Inflammatory macrophage (primary cell): ENCODE measurements around the gene SEC16B.
"Not testable (repeated sequence)": the region's sequence is repeated elsewhere in the genome, so short reads cannot be mapped to it uniquely, and the experiment has no call there.

Experiments
- DNase-seq, 2 donors: peaks; one replicate each; pipeline ENCODE4 v3.0.0-alpha.2; 2020 to 2022
- total RNA-seq, 18 experiments: gene quantifications; one replicate each; lab custom pipeline; 2026; ENCODE audit warnings: mixed read lengths in 6 of 18, inconsistent platforms in 2 of 18; lab: John Stamatoyannopoulos, UW

SEC16B gene, protein sequence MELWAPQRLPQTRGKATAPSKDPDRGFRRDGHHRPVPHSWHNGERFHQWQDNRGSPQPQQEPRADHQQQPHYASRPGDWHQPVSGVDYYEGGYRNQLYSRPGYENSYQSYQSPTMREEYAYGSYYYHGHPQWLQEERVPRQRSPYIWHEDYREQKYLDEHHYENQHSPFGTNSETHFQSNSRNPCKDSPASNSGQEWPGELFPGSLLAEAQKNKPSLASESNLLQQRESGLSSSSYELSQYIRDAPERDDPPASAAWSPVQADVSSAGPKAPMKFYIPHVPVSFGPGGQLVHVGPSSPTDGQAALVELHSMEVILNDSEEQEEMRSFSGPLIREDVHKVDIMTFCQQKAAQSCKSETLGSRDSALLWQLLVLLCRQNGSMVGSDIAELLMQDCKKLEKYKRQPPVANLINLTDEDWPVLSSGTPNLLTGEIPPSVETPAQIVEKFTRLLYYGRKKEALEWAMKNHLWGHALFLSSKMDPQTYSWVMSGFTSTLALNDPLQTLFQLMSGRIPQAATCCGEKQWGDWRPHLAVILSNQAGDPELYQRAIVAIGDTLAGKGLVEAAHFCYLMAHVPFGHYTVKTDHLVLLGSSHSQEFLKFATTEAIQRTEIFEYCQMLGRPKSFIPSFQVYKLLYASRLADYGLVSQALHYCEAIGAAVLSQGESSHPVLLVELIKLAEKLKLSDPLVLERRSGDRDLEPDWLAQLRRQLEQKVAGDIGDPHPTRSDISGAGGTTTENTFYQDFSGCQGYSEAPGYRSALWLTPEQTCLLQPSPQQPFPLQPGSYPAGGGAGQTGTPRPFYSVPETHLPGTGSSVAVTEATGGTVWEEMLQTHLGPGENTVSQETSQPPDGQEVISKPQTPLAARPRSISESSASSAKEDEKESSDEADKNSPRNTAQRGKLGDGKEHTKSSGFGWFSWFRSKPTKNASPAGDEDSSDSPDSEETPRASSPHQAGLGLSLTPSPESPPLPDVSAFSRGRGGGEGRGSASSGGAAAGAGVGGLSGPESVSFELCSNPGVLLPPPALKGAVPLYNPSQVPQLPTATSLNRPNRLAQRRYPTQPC
- 0 to 0.65 (median 0.07) reads per million in 18 experiments for total RNA-seq

DNA sequence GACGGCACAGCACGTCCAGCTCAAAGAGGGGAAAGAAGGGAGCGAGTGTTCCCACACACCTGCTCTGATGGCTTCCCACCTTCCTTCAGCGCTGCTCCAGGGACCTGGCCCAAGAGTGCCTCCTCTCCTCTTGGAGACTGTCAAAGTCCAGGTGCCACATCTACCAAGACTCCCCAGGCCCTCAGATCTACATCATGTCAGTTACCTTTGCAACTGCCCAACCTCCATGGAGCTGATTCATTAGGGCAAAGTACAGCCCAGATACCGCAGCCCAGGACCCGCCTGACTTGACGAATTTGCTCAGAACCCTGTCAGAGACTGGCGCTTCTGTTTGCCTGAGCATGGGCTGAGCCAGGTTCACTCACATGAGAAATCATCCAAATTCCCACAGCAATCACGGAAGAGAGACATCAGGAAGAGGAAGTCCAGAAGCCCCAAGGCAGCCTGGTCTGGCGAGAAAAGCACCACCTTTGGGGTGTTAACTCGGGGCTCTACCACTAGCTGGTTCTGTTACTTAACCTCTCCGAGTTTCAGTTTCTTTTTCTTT, at the start of gene SEC16B:
SEC16B (minus strand) TSS at position 234 of the 547 bp plus-strand sequence. CDS start 2,077 bp downstream, outside the sequence.
- DNase-seq: no peak

DNA sequence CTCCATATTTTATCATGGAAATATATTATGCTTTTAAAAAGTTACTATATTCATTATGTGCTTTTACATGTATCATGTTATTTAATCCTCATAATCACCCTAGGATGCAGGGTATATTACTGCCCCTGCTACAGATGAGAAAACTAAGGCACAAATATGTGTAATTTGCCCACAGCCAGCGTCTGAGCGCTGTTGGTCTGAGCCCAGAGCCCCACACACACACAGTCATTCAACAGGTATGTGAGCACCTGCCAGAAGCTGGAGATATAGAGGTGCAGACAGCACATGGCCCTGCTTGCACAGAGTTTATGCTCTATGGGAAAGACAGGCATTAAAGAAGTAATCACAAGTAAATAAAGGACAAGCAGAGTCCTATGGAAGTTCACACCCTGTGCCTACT, 49.8 kb upstream of the SEC16B start:
- DNase-seq: no peak

DNA sequence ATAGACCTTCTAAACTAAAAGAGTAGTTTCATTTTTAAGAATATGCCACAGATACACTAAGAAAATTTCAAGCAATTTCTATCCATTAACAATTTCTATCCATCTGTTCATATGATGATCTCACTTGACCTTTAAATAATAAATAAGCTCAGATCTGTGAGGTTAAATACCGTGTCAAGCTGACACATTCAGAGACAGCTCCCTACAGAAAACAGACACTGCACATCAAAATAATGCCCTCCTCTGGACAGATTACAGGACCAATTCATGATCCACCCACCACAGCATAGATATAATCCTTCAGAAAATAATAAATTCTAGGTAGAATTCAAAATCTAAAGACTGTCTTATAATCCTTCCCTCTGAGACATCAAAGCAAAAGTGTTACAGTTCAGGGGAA, 49.4 kb upstream of the SEC16B start:
- DNase-seq: no peak

DNA sequence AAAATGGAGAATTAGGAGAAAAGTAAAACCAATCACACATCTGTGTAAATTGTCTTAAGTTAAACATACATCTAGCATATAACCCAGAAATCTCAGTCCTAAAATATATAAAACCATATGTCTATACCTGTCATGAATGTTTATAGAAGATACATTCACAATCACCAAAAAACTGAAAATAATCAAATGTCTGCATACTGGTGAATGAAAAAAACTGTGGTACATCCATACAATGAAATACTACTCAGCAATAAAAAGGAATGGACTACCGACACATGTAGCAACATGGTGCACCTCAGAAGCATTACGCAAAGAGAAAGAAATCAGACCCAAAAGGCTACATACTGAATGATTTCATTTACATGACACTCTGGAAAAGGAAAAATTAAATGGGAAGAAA, 47.7 kb upstream of the SEC16B start:
- DNase-seq: no peak

DNA sequence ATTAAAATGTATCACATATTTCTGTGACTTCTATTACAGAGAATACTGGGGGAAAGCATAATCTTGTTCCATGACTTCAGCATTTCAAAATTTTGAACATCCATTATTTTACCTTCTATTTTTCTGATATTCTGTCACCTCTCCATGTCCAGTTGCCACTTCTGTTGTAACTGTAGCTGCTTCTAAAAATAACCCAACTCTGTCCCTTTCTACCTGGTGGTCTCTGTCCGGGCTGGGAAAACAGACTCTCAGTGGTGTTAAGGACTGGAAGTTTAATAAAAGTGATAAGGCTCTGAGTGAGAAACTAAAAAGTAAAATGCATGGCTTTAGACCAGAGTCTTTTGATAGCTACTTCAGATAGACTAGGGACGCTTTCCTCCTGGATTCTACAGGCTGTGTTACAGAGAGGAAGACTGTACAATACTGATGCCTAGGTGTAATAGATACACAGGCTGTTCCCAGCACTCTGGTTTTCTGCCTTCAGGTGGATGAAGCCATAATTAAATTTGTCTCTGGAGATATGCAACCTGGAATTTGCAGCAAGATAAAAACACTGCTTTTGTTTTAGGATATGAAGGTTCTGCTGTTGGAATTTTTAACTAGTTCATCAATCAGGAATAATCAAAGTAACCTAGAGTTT, 42.1 kb upstream of the SEC16B start:
- no peak for DNase-seq

DNA sequence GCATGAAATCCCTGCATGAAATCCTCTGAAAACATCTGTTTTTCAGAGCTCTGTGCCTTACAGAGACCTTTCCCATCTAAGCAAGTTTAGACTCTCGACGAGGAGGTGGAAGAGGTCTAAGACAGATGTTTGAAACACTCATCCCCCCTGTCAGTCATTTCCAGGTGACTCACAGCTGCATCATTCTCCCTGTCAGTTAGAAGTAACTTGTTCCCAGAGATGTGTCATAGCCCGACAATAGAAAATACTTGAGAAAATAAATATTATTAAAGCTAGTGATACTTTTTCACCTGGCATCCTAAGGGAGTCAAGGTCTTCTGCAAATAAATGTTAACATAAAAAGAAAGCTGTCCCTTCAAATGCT, 41.6 kb upstream of the SEC16B start:
- no peak for DNase-seq

DNA sequence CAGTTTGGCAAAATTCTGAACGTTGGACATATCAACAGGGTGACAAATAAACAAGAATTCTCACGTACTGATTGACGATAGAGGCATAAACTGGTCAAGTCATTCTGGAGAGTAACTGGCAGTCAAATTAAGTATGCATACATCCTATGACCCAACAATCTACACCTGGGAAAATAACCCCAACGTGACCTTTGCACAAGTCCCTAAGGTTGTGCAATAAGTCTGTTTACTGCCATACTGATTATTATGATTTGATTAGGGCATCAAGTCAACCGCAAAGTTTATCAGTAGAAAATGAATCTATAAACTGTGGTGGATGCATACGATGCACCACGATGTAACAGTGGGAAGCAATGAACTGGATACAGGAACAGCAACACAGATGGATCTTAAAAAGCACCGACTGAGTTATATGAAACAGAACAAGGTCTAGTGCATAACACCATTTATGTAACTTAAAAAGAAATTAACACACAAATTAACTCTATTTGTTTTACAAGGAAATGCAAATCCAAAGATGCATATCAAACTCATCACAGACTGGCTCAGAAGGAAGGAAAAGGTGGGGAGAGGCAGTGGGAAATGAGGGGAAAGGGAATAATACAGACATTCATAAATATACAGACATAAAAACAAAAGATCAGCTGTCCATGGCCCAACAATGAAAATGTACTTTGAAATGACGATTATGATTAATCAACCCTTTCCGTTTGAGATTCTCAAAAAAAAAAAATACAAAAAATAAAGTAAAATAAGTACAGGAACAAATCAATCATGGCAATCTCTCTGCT, 41.0 kb upstream of the SEC16B start:
- no peak for DNase-seq

DNA sequence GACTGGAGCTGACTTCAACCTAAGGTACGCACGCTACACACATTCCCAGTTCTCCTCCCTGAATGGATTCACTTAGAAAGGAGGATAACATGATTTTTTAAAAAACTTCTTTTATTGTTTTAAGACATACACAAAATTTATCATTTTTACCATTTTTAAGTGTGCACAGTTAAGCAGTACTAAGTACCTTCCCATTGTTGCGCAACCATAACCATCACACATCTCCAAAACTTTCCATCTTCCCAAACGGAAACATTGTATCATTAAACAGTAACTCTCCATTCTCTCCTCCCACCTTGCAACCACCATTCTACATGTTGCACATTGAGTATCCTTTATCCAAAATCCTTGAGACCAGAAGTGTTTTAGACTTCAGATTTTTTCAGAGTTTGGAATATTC, 36.2 kb upstream of the SEC16B start:
- DNase-seq: no peak

DNA sequence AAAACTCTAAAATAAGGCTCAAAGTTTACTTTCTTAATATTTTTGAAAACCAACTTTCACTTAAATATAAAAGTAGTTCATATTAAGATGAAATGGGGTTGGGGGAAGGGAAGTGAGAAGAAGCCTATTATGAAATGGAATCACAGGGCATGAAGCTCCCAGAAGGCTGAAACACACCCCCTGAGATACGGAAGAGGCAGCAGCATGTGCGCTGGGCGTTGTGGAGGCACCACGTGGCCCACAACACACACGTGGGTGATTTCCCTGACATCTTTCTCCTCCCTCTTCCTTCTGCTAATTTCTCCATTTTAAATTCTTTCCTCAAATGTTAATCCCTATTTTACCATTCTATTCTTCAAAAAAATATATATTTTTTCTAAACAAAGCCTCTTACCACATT, 35.6 kb upstream of the SEC16B start:
- DNase-seq: peak in 1 of 2 donors; percentile 40

DNA sequence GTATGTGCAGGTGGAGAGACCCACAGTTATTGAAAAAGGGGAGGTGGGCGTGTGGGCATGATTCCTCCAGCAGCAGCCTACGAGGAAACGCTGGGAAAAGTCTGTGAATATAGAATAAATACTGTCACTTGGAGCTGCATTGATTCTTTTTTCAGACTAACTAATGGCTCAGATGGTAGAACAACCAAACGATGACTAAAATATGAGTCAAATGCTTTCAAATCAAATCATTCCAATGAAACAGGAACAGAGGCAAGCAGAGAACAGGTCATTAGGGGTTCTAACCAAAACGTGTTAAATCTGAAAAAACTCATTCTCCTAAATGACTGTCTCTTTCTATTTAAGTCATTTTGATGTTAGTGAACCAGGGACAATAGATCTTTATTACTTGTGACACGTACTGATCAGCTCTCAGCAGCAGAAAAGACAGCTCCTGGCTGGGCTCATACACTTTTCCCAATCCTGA, 35.1 kb upstream of the SEC16B start:
- no peak for DNase-seq

DNA sequence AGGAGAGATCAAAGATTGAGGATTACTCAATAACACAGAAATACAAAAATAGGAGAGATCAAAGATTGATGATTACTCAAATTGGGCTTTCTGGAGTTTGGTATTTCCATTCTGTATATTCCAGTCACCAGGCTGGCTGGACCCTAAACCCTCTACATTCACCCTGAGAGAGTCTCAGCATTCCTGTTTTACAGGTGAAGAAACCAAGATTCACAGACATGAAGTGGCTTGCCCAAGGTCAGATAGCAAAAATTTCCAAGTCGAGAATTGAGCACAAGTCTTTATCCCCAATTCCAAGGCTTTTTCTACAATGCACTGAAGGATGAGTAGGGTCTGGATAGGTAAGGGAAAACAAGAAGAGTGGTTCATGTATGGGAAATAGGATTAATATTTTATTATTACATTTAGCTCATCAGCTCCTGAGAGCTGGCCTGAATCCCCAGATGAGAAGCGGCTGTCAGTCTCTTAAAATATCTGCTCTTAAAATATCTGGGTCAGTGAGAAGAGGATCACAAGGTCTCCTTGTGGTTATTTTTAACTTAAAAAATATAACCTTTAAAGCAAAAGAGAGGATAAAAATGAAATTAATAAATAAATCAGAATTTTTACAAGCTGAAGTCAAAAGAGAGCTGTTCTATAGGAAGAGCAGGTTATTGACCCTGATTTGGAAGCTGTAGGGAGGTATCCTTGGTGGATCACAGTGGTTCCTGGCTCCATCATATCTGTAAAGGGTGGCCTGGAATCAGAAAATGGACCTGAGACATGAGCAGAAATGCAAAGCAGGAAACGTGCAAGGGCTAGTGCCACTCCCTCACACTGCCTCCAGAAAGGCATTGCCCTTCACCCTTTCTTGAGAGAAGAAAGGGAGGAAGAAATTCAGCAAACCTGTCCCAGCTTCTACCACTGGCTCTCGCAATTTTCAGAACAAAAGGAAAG, 29.1 kb upstream of the SEC16B start:
- no peak for DNase-seq

DNA sequence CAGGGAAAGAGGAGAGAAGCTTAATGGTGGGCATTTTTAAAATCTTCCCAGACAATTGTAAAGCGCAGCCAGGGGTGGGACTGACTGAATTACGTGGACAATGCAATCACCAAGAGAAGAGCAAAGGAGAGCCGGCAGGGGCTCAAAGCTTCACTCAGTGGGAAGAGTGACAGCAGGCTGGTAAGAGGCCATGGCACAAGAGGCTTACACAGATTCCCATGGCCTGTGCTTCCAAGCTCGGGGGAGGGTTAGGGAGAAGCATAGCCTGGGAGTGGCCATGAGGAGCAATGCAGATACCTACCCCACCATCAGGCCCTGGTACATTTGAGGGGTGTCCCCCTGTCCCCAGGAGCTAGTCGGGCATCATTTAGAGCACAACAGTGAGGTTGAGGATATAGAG, 27.1 kb upstream of the SEC16B start:
- no peak for DNase-seq

DNA sequence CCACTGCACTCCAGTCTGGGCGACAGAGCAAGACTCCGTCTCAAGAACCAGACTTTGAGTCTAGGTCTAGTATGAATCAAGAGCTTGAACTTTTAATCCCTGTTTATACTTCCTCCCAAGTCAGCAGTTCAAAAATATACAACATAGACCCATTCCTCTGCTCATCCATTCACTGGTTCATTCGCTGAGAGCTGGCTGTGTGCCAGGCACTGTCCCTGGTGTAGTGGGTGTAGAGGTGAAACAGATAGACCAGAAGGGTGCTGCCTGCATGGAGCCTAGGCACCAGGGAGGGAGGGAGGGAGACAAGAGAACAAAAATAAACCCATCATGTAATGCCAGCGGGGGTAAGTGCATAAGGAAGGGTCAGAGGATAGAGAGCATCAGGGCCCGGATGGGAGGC, 25.5 kb upstream of the SEC16B start:
- DNase-seq: no peak

DNA sequence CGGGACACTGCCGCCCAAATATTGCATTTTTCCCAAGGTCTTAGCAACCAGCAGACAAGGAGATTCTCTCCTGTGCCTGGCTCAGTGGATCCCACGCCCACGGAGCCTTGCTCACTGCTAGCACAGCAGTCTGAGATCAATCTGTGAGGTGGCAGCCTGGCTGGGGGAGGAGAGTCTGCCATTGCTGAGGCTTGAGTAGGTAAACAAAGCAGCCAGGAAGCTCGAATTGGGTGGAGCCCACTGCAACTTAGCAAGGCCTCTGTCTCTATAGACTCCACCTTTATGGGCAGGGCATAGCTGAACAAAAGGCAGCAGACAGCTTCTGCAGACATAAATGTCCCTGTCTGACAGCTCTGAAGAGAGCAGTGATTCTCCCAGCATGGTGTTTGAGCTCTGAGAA, 16.4 kb upstream of the SEC16B start:
- DNase-seq: not testable (repeated sequence)

DNA sequence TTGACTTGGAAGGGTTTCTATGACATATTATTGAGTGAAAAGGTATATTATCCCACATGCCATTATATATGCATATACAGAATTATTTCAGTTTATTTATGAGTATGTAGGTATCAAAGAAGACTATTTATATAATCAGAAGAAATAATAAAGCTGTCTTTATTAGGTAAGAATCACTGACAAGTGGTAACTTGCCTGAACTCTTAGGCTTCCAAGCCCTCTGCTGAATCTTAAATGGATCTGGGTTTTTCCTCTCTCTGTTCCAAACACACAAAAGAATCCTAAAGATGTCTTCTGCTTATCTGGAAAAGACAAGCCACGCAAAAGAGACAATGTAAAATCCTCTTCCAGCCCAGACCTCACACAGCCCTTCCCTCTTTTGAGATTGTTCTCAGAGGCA, 14.9 kb upstream of the SEC16B start:
- DNase-seq: no peak

DNA sequence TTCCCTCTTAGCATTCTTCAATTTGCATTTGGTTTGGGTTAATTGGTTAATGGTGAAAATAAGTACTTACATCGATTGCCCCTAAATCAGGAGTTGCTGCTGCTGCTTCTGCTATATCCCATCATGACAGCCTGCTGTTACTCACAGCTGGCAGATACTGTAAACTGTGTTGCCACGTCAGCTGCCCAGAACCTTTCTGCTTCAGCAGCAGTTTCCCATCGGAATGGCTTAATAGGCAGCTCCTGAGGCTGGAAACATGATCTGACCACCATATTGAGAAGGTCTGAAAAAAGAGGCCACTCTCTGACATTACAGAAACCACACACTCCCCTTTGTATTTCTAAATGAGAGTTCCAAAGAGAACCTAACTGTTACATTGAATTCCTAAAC, 14.3 kb upstream of the SEC16B start:
- no peak for DNase-seq

DNA sequence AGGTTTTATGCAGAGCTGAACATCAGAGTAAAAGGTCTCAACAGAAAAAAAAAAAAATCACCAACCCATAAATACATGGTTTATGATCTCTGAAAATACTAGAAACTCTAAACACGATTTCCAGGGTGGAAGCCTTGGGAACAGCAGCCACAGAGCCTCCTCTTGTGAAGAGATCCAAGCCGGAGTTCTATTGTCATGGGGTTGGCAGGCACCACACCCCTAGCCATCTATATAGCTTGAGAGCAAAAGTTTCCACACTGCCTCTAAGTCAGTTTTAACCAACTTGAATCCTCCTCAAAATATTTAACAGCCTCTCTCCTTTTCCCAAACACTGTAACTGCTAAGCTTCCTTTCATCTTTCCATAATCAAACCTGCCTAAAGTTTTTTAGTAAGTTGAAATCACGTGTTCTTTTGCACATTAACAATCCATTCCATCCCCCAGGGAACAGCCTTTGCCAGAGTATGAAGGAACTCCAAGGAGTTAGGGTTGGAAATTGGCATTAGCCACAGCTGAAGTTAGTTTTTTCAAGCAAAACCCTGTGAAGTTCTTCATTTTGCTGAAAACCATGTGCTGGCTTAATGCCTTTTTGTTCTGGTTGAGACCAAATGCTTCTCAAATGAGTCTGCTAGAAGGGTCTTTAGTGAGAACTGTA, 13.8 kb upstream of the SEC16B start:
- no peak for DNase-seq

DNA sequence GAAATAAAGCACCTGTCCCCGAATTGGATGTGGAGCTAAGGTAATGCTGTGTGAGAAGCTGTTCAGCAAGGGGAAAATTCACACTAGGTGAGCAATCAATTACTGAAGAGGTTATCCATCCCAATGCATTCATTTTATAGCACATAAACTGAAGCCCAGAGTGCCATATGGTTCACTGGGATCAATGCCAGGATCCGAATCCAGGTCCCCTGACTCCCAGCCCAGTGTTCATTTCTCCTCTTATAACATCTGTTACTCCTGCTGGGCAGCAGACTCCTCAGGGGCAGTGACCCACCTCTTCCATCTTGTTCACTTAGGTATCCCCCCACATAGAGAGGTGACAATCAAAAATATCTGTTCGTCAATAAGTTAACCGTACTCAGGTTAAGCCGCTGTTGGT, 13.2 kb upstream of the SEC16B start:
- no peak for DNase-seq

DNA sequence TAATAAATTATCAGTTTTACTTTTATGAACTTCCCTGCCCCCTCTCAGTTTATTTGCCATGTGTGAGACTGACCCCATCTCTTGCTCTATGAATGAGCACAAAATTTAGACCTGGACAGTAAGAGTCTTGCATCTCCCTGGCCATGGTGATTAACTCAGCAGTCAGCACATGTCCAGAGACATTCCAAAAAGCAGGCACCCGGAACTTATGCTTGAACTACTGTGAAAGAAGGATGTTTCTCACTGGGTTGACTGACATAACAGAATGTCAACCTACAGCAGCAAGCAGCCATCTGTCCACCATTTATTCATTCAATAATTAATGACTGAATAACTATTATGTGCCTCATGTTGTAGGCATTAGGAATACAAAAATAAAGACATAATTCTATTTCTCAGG, 11.3 kb upstream of the SEC16B start:
- DNase-seq: no peak

DNA sequence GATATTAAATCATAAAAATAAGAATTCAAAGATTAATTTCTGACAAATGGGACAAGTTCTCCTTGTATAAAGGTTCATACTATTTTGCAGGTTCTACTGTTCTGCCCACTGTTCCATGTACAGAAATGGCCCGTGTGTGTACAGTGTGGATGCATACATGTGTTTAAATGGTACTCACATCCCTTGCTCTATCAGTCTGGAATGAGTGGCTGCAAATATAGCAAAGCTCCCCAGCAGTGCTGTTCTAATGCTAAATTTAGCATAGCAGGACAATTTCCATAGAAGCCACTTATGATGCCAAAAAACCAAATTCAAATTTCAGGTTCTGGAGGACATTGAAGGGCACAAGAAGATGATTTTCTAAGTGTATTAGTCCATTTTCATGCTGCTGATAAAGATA, 9.4 kb upstream of the SEC16B start:
- DNase-seq: no peak
